A673 (cell line): Measurements from ENCODE around the gene PHKB.

ENCODE experiments used
- EZH2 ChIP-seq: fragments of 200-600 bp; sonication (generic); IDR thresholded peaks from 2 replicates; pipeline ENCODE4 v1.6.1; 2017; ENCODE audit warnings: borderline replicate concordance, low read depth, mild to moderate bottlenecking, mixed read lengths, antibody characterized with exemption, low read length; ENCODE audit not compliant: poor library complexity, severe bottlenecking
- TF ChIP-seq, protein P1 (sequence below): fragments of 300-800, 200-600 bp; sonication (generic); conservative IDR thresholded peaks from 2 replicates; pipeline ENCODE4 v1.5.1; 2017; ENCODE audit warnings: low read depth, mild to moderate bottlenecking, antibody characterized with exemption, low read length, moderate library complexity, mixed read lengths

DNA sequence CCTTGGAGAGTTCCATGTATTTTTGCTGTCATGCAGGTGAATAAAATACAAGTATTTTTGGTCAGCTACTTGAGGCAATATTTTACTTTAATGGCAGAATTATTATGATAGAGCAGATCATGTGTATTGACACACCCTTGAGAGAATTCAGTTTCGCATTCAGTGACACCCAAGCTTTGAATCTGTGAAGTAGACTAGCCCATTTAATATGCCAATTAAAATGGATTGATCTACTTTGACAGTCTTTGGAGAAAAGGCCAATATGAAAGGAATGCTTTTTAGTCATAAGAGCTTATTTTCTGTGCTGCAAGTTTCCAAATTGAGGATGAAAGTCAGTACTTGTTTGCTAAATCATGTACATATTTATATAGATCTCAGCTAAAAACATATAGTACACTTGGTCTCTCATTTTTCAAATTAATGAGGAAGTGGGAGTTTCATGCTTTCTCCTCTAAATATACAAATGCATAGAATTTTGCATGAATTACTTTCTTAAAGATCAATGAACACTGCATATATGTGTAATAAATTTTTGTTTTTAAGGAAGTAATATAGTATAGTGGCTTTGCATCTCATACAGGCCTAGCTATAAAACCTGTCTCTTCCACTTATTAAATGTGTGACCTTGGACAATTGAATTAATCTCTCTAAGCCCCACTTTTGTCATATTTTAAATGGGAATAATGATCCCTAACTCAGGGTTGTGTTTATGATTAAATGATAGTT, 161.5 kb downstream of the PHKB start:
- TF ChIP-seq, protein P1, sequence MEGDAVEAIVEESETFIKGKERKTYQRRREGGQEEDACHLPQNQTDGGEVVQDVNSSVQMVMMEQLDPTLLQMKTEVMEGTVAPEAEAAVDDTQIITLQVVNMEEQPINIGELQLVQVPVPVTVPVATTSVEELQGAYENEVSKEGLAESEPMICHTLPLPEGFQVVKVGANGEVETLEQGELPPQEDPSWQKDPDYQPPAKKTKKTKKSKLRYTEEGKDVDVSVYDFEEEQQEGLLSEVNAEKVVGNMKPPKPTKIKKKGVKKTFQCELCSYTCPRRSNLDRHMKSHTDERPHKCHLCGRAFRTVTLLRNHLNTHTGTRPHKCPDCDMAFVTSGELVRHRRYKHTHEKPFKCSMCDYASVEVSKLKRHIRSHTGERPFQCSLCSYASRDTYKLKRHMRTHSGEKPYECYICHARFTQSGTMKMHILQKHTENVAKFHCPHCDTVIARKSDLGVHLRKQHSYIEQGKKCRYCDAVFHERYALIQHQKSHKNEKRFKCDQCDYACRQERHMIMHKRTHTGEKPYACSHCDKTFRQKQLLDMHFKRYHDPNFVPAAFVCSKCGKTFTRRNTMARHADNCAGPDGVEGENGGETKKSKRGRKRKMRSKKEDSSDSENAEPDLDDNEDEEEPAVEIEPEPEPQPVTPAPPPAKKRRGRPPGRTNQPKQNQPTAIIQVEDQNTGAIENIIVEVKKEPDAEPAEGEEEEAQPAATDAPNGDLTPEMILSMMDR: no peak
- TF ChIP-seq EZH2: no peak
